Endothelial cell of umbilical vein (primary cell): ENCODE data around the gene RBP4. TPM values are rescaled to one million over a fixed set of nuclear protein-coding genes. Genes with fewer than 3 reads are reported as not detected.

Source experiments
- BruUV-seq: library from RNA; stranded (reverse); fragments of 400-500 nt; replicated peaks from 2 replicates; lab custom pipeline; 2021; lab: Mats Ljungman, UMichigan
- CTCF ChIA-PET: fragments of 300-600, 350-600 bp; sonication (Branson Sonifier 250); formaldehyde crosslinking; loops from one replicate; lab custom pipeline; 2021; ENCODE audit warnings: antibody characterized with exemption, inconsistent platforms; lab: Charles Lee
- POLR2A ChIA-PET: fragments of 300-600, 350-600 bp; sonication (Branson Sonifier 250); formaldehyde crosslinking; loops from one replicate; lab custom pipeline; 2021; ENCODE audit warnings: antibody characterized with exemption, inconsistent platforms; lab: Charles Lee
- DNase-seq: peaks from one replicate; pipeline ENCODE4 v3.0.0-alpha.2; 2011; ENCODE audit warnings: low read depth, low spot score
- FAIRE-seq: peaks from 2 replicates; lab custom pipeline; 2011; peaks lifted over from hg19 to GRCh38; lab: Jason Lieb, UNC
- H2AFZ ChIP-seq: 2 replicates; pipeline ENCODE4 v1.6.0; 2012; ENCODE audit warnings: low read depth, low read length, control low read depth, inconsistent platforms
- H3K27ac ChIP-seq: 2 replicates; pipeline ENCODE4 v1.5.1; 2011; ENCODE audit warnings: low read depth, mild to moderate bottlenecking, control low read depth, low read length, moderate library complexity; ENCODE audit not compliant: insufficient read depth
- H3K27me3 ChIP-seq, 2 experiments: 2 replicates each; pipeline versions ENCODE4 v1.6.0 to v1.6.1; 2011; ENCODE audit warnings: low read length in 2 of 2, mixed read lengths in 1 of 2; ENCODE audit not compliant: control insufficient read depth in 2 of 2, insufficient read depth in 2 of 2
- H3K36me3 ChIP-seq, 2 experiments: 2 replicates in 1 of 2; 3 replicates in 1 of 2; pipeline ENCODE4 v1.5.1; 2011; ENCODE audit warnings: low read length in 2 of 2, mild to moderate bottlenecking in 1 of 2, moderate library complexity in 1 of 2; ENCODE audit not compliant: control insufficient read depth in 2 of 2, insufficient read depth in 2 of 2; ENCODE audit errors: extremely low read depth in 1 of 2
- H3K4me1 ChIP-seq: 3 replicates; pipeline ENCODE4 v1.5.1; 2011; ENCODE audit warnings: mild to moderate bottlenecking, low read length; ENCODE audit not compliant: control insufficient read depth, insufficient read depth; ENCODE audit errors: extremely low read depth
- H3K4me2 ChIP-seq: 2 replicates; pipeline ENCODE4 v1.6.1; 2011; ENCODE audit warnings: low read length, control low read depth, mixed read lengths; ENCODE audit not compliant: insufficient read depth
- H3K4me3 ChIP-seq, 3 experiments: fragments of 200-600 bp in 1 of 3; sonication (generic), shearing (Covaris generic) in 1 of 3; replicated peaks in 1 of 3; 2 replicates each; pipeline ENCODE4 v1.5.1; 2011 to 2016; ENCODE audit warnings: control low read depth in 3 of 3, low read length in 3 of 3, mild to moderate bottlenecking in 2 of 3, inconsistent platforms in 1 of 3, low read depth in 1 of 3, moderate library complexity in 1 of 3; ENCODE audit not compliant: insufficient read depth in 1 of 3
- H3K79me2 ChIP-seq: 2 replicates; pipeline ENCODE4 v1.6.0; 2012; ENCODE audit warnings: low read length, inconsistent platforms; ENCODE audit not compliant: control insufficient read depth, insufficient read depth
- H3K9ac ChIP-seq: replicated peaks from 2 replicates; pipeline ENCODE3; 2011; ENCODE audit warnings: low read length, control low read depth; ENCODE audit not compliant: insufficient read depth; ENCODE audit errors: extremely low read depth
- H3K9me1 ChIP-seq: replicated peaks from 3 replicates; pipeline ENCODE4 v1.6.0; 2011; ENCODE audit warnings: mild to moderate bottlenecking, low read length; ENCODE audit not compliant: control insufficient read depth, insufficient read depth; ENCODE audit errors: extremely low read depth
- H3K9me3 ChIP-seq: replicated peaks from 2 replicates; pipeline ENCODE4 v1.5.1; 2012; ENCODE audit warnings: low read length, inconsistent platforms; ENCODE audit not compliant: control insufficient read depth, insufficient read depth
- H4K20me1 ChIP-seq: replicated peaks from 2 replicates; pipeline ENCODE3; 2011; ENCODE audit warnings: mild to moderate bottlenecking, low read length; ENCODE audit not compliant: control insufficient read depth, insufficient read depth; ENCODE audit errors: extremely low read depth
- GATA2 ChIP-seq: IDR thresholded peaks from 2 replicates; pipeline ENCODE4 v1.7.0; 2011; ENCODE audit warnings: low read depth, mild to moderate bottlenecking, moderate library complexity, mixed read lengths, low read length; ENCODE audit not compliant: insufficient read length, insufficient read depth
- MYC ChIP-seq: IDR thresholded peaks from one replicate; pipeline ENCODE4 v1.6.1; 2011; ENCODE audit warnings: mild to moderate bottlenecking, low read depth, low read length
- POLR2A ChIP-seq: IDR thresholded peaks from 2 replicates; pipeline ENCODE4 v1.6.1; 2012; ENCODE audit warnings: low read depth, mild to moderate bottlenecking, control low read depth, low read length
- POLR2AphosphoS5 ChIP-seq: IDR thresholded peaks from 2 replicates; pipeline ENCODE4 v1.6.1; 2012; ENCODE audit warnings: low read depth, mild to moderate bottlenecking, control low read depth, low read length, moderate library complexity; ENCODE audit not compliant: insufficient read depth
- dilution Hi-C: fragments of 300-500 bp; cut with MboI; formaldehyde crosslinking; loops from one replicate; pipeline ENCODE4 v1.15.0; 2019; ENCODE audit warnings: low sequenced_read_pairs; ENCODE audit not compliant: extremely low pct_ligation_motif_present
- intact Hi-C: fragments of 100-400 bp; cut with micrococcal nuclease; formaldehyde crosslinking; loops from one replicate; pipeline ENCODE4 v1.10.0; 2022
- polyA plus RNA-seq, 4 experiments: library from polyadenylated mRNA; depleted of rRNA in 3 of 4; stranded (reverse) in 3 of 4; unstranded in 1 of 4; fragments of >200 nt; gene quantifications; 2 replicates each; pipeline versions ENCODE4 v1.2.1 to v1.2.3, GENCODE V29; 2011 to 2012; ENCODE audit warnings: missing spikeins in 1 of 4
- total RNA-seq: library from RNA; stranded (reverse); gene quantifications from 2 replicates; pipeline ENCODE4 v1.2.3, GENCODE V29; 2021
- TF ChIP-seq, protein P1 (sequence below), 2 donors: IDR thresholded peaks; 1 replicate in 1 of 2; 2 replicates in 1 of 2; pipeline ENCODE4 v1.5.1; 2011; ENCODE audit warnings: low read length in 2 of 2, mild to moderate bottlenecking in 2 of 2, moderate library complexity in 2 of 2, control low read depth in 1 of 2, inconsistent platforms in 1 of 2, low read depth in 1 of 2; ENCODE audit not compliant: insufficient read depth in 1 of 2; ENCODE audit errors: extremely low read depth in 1 of 2

The RBP4 gene
- total and polyA plus RNA-seq, 2 donors (not counting 3 experiments of a cell fraction or from before 2014, with no cell fraction given) = not detected

GRCh38 chr10:93639791-93640190, 38.8 kb upstream of the RBP4 start:
- no peaks in the 10 kb centered on the region for H3K79me2 ChIP-seq
- no TSS peak for BruUV-seq
- dilution Hi-C loops = no loop called here
- no peak for TF ChIP-seq POLR2A
- TF ChIP-seq MYC = no peak
- TF ChIP-seq, protein P1, sequence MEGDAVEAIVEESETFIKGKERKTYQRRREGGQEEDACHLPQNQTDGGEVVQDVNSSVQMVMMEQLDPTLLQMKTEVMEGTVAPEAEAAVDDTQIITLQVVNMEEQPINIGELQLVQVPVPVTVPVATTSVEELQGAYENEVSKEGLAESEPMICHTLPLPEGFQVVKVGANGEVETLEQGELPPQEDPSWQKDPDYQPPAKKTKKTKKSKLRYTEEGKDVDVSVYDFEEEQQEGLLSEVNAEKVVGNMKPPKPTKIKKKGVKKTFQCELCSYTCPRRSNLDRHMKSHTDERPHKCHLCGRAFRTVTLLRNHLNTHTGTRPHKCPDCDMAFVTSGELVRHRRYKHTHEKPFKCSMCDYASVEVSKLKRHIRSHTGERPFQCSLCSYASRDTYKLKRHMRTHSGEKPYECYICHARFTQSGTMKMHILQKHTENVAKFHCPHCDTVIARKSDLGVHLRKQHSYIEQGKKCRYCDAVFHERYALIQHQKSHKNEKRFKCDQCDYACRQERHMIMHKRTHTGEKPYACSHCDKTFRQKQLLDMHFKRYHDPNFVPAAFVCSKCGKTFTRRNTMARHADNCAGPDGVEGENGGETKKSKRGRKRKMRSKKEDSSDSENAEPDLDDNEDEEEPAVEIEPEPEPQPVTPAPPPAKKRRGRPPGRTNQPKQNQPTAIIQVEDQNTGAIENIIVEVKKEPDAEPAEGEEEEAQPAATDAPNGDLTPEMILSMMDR (IDR thresholded peaks at IDR 0.05; ENCODE audit: extremely low read depth in 1 of 2, insufficient read depth in 1 of 2, low read depth in 1 of 2, low read length in 2 of 2) = no peak
- TF ChIP-seq POLR2AphosphoS5 = no peak
- TF ChIP-seq GATA2 = no peak
- peaks cover 2% of the 10 kb centered on the region in 2 experiments for H3K27me3 ChIP-seq
- H4K20me1 ChIP-seq = no peaks in the 10 kb centered on the region
- no peaks in the 10 kb centered on the region for H3K4me1 ChIP-seq
- intact Hi-C loops = no loop called here
- no peak overlapping the region for H3K9ac ChIP-seq
- FAIRE-seq = no peak
- POLR2A ChIA-PET = no interaction called here
- no peak overlapping the region for H3K4me3 ChIP-seq
- H3K27ac ChIP-seq = no peak overlapping the region
- no peak overlapping the region for H3K4me2 ChIP-seq
- no peak overlapping the region for H2AFZ ChIP-seq
- CTCF ChIA-PET = no interaction called here
- H3K36me3 ChIP-seq = no peaks in the 10 kb centered on the region
- no peaks in the 10 kb centered on the region for H3K9me1 ChIP-seq
- DNase-seq = no peak
- no peaks in the 10 kb centered on the region for H3K9me3 ChIP-seq
